HL-60/S4 treated with retinoic acid at 250 ng/mL for 4 days and 3 days (cell line): ENCODE measurements around the gene GALR3.

Source experiments
- in situ Hi-C: fragments of 300-500 bp; cut with MboI; formaldehyde crosslinking; loops from 2 replicates; pipeline ENCODE4 v1.7.0; 2022; ENCODE audit warnings: low sequenced_read_pairs

GALR3 gene

GRCh38 chr22:37803195-37803638, 20.0 kb upstream of the GALR3 start:
- in situ Hi-C loops, result no loop called here

DNA sequence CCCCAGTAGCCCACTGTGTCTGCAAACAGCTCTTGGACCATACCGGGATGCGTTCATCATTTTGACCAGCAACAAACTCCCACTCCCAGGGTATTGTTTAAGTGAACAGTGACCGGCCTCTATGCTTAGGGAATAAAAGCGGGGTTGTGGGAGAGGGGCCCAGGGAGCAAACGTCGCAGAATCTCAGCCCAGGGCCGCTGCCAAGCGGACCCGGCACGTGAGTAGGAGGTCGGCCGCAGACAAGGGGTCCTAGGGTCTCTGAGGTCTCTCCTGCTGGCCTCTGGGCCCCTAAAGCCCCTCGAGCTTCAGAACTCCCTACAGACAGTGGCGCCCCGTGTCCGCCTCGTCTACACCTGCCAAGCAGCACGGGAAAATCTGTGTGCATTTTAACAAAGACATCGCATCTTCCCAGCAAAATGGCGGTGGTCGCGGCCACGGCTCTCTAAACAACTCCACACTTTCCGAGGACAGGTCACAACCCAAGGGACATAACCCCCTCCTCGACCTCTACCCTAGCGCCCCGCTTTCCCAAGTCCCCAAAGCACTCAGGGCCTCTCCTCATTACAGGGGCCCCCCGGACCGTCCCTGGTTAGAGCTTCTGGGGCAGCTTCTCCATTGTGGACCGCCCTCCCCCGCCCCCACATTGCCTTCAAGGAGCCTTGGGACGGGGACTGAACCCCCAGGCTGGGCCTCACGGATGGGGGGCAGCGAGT, 19.4 kb upstream of the GALR3 start:
- in situ Hi-C loops, result no loop called here

DNA sequence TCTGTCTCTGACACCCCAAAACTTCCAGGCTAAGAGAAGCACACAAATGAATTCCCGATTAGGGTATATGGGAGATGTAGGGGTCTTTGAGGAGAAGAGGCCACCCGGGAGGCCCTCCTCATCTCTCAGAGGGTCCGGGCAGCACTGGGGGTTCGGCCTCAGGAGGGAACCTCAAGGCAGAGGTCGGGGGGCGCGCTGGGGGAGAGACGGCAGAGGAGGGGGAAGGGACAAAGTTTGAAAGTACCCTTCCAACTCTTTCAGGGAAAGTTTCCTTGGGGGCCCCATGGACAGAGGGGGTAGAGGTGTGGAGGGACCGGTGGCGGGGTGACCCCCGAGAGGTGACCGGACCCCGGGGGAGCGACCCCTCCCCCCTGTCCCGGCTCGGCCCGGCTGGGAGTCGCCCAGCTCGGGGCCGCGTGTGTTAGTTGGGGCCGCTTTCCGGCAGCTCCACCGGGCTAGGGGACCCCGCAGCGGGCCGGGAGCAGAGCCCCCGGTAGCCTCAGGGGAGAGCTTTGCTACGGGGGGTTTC, 18.8 kb upstream of the GALR3 start:
- in situ Hi-C loops, result no loop called here

- in situ Hi-C loops, result no loop called here
Observed at GRCh38 chr22:37804881-37805809, 18.0 kb upstream of the GALR3 start.

GRCh38 chr22:37805810-37806277, 17.3 kb upstream of the GALR3 start:
- in situ Hi-C loops, result no loop called here

DNA sequence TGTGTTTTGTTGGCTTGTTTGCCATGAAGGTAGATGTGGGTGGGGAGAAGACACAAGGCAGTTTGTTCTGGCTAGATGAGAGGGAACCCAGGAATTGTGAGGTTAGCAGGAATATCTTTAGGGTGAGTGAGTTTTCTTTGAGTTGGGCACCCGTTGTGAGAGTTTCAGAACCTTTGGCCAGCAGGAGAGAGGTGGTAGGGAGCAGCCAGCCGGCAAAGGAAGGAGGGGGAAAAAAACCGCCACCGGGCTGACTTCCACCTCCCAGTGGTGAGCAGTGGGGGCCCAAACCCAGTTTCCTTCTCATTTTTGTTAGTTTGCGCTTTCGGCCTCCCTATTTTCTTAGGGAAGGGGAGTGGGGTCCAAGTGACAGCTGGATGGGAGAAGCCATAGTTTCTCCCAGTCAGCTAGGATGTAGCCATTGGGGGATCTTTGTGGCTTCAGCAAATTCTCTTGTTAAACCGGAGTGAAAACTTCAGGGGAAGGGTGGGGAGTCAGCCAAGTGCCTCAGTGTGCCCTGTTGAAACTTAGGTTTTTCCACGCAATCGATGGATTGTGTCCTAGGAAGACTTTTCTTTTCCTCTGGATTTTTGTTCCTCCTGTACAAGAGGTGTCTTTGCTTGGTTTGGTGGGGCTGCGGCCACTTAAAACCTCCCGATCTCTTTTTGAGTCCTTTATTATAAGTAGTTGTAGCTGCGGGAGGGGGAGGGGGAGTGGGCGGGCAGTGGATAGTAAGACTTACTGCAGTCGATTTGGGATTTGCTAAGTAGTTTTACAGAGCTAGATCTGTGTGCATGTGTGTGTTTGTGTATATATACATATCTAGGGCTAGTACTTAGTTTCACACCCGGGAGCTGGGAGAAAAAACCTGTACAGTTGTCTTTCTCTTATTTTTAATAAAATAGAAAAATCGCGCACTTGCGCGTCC, 16.5 kb upstream of the GALR3 start:
- in situ Hi-C loops, result no loop called here

GRCh38 chr22:37807410-37808293, 15.5 kb upstream of the GALR3 start, which contains the start of gene GCAT:
TSS of gene GCAT (plus strand) at chr22:37807934. CDS start at chr22:37807968, 34 bp downstream.
- in situ Hi-C loops, result no loop called here

- in situ Hi-C loops, result no loop called here
Observed at GRCh38 chr22:37808294-37808657, 14.9 kb upstream of the GALR3 start.

DNA sequence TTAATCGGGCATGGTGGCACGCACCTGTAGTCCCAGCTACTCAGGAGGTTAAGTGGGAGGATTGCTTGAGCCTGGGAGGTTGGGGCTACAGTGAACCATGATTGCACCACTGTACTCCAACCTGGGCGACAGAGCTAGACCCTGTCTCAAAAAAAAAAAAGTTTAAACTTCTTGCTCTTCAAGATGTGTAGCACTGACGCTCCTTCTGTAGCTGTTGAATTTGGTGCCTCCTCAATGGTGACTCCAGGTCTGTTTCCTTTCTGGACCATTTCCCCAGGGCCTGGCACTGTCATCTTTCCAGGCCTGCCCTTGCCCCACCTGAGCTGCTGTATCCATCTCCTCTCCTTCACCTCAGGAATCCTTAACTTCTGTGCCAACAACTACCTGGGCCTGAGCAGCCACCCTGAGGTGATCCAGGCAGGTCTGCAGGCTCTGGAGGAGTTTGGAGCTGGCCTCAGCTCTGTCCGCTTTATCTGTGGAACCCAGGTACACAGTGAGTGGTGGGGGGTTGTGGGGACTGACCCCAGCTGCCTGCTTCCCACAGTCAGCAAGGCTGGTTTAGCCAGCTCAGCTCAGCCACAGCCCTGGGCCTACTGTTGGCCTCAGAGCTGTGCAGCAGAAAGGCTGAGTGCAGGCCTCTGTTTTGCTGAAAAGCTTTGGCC, 13.4 kb upstream of the GALR3 start:
- in situ Hi-C loops, result no loop called here

GRCh38 chr22:37811867-37812266, 11.3 kb upstream of the GALR3 start:
- in situ Hi-C loops, result no loop called here

DNA sequence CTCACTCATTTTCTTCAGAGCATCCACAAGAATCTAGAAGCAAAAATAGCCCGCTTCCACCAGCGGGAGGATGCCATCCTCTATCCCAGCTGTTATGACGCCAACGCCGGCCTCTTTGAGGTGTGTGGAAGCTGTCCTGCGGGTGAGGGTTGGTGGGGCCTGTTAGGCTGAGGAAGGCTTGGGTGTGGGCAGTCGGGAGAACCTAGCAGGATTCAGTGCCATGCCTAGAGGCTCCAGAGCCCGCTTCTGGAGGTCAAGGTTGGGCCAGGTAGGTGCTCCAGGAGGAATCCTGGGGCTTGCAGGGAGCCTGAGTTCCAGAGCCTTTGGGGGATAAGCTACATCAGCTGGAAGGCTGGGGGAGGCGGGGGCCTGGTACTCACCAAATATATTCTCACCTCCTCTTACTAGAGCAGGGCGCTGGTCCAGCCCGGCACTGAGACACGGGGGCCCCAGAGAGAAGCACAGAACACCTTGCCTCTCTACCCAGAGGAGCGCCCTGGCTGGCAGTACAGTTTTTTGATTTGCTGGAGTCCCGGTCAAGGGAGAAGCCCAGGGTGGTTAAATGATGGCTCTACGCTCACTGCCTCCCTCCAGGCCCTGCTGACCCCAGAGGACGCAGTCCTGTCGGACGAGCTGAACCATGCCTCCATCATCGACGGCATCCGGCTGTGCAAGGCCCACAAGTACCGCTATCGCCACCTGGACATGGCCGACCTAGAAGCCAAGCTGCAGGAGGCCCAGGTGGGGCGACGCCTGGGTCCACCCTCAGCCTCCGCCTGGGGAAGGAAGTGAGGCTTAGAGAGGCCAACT, 10.1 kb upstream of the GALR3 start:
- in situ Hi-C loops, result no loop called here

DNA sequence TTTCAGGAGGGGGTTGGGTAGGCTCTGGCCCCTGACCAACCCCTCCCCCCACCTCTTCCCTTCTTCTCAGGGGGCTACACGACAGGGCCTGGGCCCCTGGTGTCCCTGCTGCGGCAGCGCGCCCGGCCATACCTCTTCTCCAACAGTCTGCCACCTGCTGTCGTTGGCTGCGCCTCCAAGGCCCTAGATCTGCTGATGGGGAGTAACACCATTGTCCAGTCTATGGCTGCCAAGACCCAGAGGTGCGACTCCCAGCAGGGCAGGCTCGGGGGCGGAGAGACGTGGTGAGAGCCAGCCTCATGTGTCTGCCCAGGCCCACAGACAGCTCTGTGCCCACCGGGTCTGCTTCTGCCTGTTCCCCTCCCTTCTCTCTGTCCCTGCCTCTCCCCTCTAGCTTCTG, 7.6 kb upstream of the GALR3 start:
- in situ Hi-C loops, result no loop called here

DNA sequence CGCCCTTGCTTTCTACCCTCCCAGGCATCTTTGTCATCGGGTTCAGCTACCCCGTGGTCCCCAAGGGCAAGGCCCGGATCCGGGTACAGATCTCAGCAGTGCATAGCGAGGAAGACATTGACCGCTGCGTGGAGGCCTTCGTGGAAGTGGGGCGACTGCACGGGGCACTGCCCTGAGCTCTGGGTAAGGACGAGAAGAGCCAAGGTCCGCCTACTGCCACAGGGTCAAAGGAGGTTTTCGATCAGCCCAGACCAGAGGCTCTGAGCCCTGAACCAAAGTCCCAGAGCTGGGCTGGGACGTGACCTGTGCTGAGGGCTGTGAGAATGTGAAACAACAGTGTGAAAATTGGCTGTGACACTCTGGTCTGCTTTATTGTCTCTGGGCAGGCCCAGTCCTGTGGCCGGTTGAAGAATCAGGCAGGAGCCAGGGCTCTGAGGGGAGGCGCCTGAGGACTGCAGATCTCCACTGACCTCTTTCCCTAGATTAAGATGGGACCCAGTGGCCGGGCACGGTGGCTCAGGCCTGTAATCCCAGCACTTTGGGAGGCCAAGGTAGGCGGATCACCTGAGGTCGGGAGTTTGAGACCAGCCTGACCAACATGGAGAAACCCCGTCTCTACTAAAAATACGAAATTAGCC, 6.5 kb upstream of the GALR3 start:
- in situ Hi-C loops, result no loop called here

DNA sequence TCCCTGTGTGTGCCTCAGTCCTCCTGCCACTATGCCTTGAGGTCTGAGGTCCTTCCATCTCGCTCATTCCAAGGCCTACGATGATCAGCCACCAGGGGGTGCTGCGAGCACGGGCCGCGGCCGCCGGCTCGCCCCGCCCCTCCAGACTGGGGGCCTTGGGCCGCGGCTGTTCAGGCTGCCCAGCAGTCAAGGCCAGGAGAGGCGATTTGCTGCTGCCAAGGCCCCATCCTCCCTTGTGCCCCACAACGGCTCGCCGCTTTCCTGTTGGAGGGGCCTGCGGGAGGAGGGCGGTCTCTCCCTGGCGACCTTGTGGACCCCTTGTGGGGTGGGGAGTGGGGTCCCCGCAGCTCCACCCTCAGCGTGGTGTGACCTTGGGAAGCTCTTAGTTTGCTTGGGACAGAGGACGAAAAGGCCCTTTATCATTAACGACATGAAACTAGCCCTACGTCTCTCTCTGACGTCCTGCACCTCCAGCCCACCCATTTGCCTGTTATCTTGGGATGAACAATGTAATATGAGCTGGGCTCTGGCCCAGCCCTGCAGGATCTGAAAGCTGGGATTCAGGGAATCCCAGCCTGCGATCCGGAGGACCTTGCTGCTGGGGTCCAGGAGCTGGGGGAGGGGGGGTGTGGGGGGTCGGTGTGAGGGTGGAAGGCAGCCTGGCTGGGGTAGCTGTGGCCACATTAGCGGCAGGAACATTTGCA, 5.3 kb upstream of the GALR3 start:
- in situ Hi-C loops, result no loop called here

DNA sequence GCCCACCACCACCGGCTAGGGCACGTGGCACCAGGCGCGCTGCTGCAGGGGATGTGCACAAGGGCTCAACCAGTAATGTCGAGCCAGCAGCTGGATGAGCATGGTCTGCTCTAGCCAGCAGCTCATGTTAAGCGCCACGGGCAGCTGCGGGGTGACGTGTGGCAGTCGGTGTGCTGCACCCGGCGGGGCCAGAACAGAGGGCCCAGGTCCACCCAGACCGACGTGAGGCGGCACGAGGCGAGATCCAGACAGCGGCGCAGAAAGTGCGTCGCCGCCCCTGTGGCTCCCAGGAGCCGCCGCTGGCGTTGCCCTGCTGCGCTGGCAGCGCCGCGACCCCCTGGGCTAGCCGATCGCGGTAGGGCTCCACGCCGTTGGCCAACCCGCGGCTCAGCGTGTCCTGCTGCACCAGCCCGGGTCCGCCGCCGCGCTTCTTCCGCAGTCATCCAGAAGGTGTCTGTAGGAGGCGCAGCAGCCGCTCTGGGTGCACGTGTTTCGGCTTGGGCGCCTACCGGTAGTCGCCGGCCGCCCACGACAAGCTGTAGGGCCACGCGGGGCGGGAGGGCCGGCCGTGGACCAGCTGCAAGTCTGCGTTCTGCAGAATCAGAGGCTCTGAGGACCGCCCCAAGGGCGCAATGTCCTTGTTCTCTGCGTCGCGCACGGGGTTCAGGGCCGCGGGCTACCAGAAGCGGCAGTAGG, 4.6 kb upstream of the GALR3 start:
- in situ Hi-C loops, result no loop called here

DNA sequence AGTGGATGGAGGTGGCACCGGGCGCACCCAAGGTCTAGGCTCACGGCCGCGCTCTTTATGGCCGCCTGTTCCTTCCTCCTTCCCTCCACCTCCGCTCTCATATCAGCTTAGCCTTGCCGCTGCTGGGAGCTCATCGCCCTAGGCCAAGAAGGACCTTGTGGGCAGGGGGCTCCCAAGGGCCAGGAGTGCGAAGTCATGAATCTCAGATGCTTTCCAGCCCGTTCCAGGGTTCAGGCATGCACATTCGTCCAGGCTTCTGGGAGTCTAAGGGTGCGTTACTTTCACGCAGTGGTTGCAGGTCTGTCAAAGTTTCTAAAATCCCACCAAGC, 4.1 kb upstream of the GALR3 start:
- in situ Hi-C loops, result no loop called here

GRCh38 chr22:37820350-37820749, 2.8 kb upstream of the GALR3 start:
- in situ Hi-C loops, result no loop called here
